Upper lobe of right lung (tissue), 1 donor: ENCODE measurements around the gene GRID2. TPM values are rescaled to one million over a fixed set of nuclear protein-coding genes. Genes with fewer than 3 reads are reported as not detected.

Source experiments
- ATAC-seq: fragments of 200-7000 bp; cut with Tn5 transposase; one replicate; pipeline ENCODE4 v1.9.1; 2020; ENCODE audit warnings: mild to moderate bottlenecking, moderate library complexity
- DNase-seq: peaks from one replicate; pipeline ENCODE4 v3.0.0-alpha.2; 2020
- H3K27ac ChIP-seq: fragments of 200-600 bp; one replicate; pipeline ENCODE4 v1.8.0; 2022
- H3K27me3 ChIP-seq: fragments of 200-600 bp; one replicate; pipeline ENCODE4 v1.8.0; 2022; ENCODE audit warnings: mild to moderate bottlenecking
- H3K36me3 ChIP-seq: fragments of 200-600 bp; one replicate; pipeline ENCODE4 v1.8.0; 2022
- H3K4me1 ChIP-seq: fragments of 200-600 bp; one replicate; pipeline ENCODE4 v1.8.0; 2022
- H3K4me3 ChIP-seq: fragments of 200-600 bp; one replicate; pipeline ENCODE4 v1.8.0; 2022; ENCODE audit warnings: mild to moderate bottlenecking
- H3K9me3 ChIP-seq: fragments of 200-600 bp; one replicate; pipeline ENCODE4 v1.8.0; 2022
- intact Hi-C: fragments of 100-400 bp; cut with DNase I; formaldehyde crosslinking; loops from one replicate; pipeline ENCODE4 v1.11.0; 2022
- total RNA-seq: library from RNA; stranded (reverse); fragmentation: NEBNext Ultra II Directional; extraction: Animal tissue kit (Norgen Biotek cat#: 25700); gene quantifications from one replicate; pipeline ENCODE4 v1.2.1, GENCODE V29; 2021
- TF ChIP-seq, protein P1 (sequence below): fragments of 200-600 bp; IDR thresholded peaks from one replicate; pipeline ENCODE4 v1.8.0; 2022; ENCODE audit warnings: antibody characterized with exemption
- donor health status: DM: no; HTN: yes; CAD: no; lungs with severe emphysema.

The GRID2 gene
- total RNA-seq, 1 donor from 2014 or later = not detected

DNA sequence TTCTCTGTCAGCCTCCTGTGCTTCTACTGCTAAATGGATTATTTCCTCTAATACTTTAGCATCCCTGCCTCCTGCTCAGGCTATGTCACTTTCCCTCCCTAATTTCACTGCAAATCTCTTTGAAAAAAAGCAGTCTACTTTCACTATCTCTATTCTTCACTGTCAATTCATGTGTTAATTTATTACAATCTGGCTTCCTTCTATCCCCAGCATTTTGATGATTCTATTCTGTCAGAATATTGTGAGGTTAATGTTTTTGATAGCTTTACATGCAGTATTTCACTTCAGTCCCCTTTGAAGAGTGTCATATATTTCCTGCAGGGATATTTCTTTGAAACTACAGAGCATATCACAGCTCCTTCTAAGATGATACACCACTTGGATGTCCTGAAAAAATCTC, 203.2 kb downstream of the GRID2 start:
- Histone ChIP-seq H3K27ac (no peak overlapping the region), H3K4me3 (no peak overlapping the region), H3K36me3 (no peaks in the 10 kb centered on the region), H3K9me3 (no peaks in the 10 kb centered on the region), H3K27me3 (no peaks in the 10 kb centered on the region), H3K4me1 (no peaks in the 10 kb centered on the region)
- TF ChIP-seq, protein P1, sequence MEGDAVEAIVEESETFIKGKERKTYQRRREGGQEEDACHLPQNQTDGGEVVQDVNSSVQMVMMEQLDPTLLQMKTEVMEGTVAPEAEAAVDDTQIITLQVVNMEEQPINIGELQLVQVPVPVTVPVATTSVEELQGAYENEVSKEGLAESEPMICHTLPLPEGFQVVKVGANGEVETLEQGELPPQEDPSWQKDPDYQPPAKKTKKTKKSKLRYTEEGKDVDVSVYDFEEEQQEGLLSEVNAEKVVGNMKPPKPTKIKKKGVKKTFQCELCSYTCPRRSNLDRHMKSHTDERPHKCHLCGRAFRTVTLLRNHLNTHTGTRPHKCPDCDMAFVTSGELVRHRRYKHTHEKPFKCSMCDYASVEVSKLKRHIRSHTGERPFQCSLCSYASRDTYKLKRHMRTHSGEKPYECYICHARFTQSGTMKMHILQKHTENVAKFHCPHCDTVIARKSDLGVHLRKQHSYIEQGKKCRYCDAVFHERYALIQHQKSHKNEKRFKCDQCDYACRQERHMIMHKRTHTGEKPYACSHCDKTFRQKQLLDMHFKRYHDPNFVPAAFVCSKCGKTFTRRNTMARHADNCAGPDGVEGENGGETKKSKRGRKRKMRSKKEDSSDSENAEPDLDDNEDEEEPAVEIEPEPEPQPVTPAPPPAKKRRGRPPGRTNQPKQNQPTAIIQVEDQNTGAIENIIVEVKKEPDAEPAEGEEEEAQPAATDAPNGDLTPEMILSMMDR = no peak
- intact Hi-C loops = no loop called here
- no peak for DNase-seq
- no peak for ATAC-seq

GRCh38 chr4:92514627-92515026, 210.9 kb downstream of the GRID2 start:
- Histone ChIP-seq H3K27ac (no peak overlapping the region), H3K4me3 (no peak overlapping the region), H3K9me3 (no peaks in the 10 kb centered on the region), H3K4me1 (no peaks in the 10 kb centered on the region), H3K36me3 (no peaks in the 10 kb centered on the region), H3K27me3 (no peaks in the 10 kb centered on the region)
- no peak for ATAC-seq
- TF ChIP-seq, protein P1 = no peak
- DNase-seq = no peak
- intact Hi-C loops = no loop called here

DNA sequence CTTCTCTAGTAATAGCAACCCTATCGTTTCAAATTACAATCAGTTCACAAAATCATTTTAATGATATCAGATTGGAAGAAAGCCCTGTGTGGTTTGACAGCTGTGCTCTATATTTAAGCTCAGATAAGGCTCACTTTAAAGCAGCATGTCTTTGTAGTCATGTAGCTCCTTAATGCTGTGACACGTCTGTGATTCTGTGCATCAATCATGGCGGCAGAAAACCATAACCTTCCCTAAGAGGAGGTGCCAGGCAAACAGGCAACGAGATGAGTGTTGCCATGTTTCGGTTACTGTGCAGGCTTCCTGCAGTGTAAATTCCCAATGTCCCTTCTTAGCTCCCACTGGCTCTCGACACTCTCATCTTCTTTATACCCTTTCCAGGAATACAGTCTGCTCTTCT, 212.7 kb downstream of the GRID2 start:
- TF ChIP-seq, protein P1 = no peak
- no peaks in the 10 kb centered on the region for H3K27me3 ChIP-seq

DNA sequence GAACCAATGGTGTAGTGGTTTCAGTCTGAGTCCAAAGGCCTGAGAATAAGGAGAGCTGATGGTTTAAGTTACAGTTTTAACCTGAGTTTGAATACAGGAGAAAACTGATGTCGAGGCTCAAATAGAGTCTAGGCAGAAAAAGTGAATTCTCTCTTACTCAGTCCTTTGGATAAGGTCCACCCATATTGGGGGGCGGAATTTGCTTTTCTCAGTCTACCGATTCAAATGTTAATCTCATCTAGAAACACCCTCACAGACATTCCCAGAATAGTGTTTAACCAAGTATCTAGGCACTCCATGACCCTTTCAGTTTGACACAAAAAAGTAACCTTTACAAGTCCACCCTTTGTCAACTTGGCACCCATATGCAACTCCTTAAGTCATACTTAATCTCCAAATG, 216.0 kb downstream of the GRID2 start:
- DNase-seq (no peak), ATAC-seq (no peak)
- Histone ChIP-seq H3K9me3 (no peaks in the 10 kb centered on the region), H3K27ac (no peak overlapping the region), H3K4me1 (no peaks in the 10 kb centered on the region), H3K36me3 (no peaks in the 10 kb centered on the region), H3K27me3 (no peaks in the 10 kb centered on the region), H3K4me3 (no peak overlapping the region)
- TF ChIP-seq, protein P1 = no peak
- intact Hi-C loops = no loop called here

More for the DNA sequence above, 212.7 kb downstream of the GRID2 start:
- Histone ChIP-seq H3K9me3 (no peaks in the 10 kb centered on the region), H3K4me1 (no peaks in the 10 kb centered on the region), H3K36me3 (no peaks in the 10 kb centered on the region), H3K27ac (no peak overlapping the region), H3K4me3 (no peak overlapping the region)
- intact Hi-C loops = no loop called here
- no peak for DNase-seq
- ATAC-seq = no peak

GRCh38 chr4:92520563-92520962, 216.8 kb downstream of the GRID2 start:
- TF ChIP-seq, protein P1 = no peak
- ATAC-seq (no peak), DNase-seq (no peak)
- H3K27me3 ChIP-seq = no peaks in the 10 kb centered on the region
- no peaks in the 10 kb centered on the region for H3K4me1 ChIP-seq
- no peak overlapping the region for H3K27ac ChIP-seq
- no peaks in the 10 kb centered on the region for H3K9me3 ChIP-seq
- H3K4me3 ChIP-seq = no peak overlapping the region
- no peaks in the 10 kb centered on the region for H3K36me3 ChIP-seq
- intact Hi-C loops = no loop called here

- Histone ChIP-seq H3K27ac (no peak overlapping the region), H3K9me3 (no peaks in the 10 kb centered on the region), H3K36me3 (no peaks in the 10 kb centered on the region), H3K4me1 (no peaks in the 10 kb centered on the region), H3K27me3 (no peaks in the 10 kb centered on the region), H3K4me3 (no peak overlapping the region)
- intact Hi-C loops = no loop called here
- TF ChIP-seq, protein P1 = no peak
- ATAC-seq (no peak), DNase-seq (no peak)
Measured at GRCh38 chr4:92521941-92522340, 218.2 kb downstream of the GRID2 start.
